Coronary artery (tissue), 2 donors: ENCODE measurements around the gene MB21D2.

Source experiments
- DNase-seq: peaks from one replicate; pipeline ENCODE4 v3.0.0-alpha.2; 2017; ENCODE audit warnings: low spot score
- H3K27ac ChIP-seq, 2 donors: fragments of 200-600 bp; sonication (generic); one replicate each; pipeline ENCODE4 v1.5.1; 2016 to 2019
- H3K4me3 ChIP-seq: fragments of 200-600 bp; sonication (generic); 2 replicates; pipeline ENCODE4 v1.5.1; 2016; ENCODE audit warnings: mild to moderate bottlenecking, moderate library complexity
- TF ChIP-seq, protein P1 (sequence below): fragments of 200-600 bp; sonication (generic); IDR thresholded peaks from one replicate; pipeline ENCODE4 v1.5.1; 2019; ENCODE audit warnings: antibody characterized with exemption

Gene MB21D2

DNA sequence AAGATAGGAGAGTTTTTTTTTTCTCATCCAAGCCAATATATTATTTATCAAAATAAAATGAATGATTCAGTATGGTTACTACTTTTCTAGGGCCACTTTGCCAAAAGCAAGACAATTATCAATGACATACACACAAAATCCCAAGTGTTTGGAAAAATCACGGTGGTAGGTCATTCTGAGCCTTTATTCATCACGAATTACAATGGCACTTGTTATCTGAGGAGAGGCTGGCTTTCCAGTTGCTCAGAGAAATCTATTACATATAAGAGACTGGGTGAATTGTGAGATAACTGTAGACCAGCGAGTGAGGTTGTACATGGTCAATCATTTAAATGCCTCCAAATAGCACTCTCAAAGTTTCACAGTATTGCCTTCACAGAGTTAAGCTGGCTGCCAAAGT is 169.9 kb downstream of the MB21D2 start:
- Histone ChIP-seq H3K27ac (no peak overlapping the region), H3K4me3 (no peak overlapping the region)
- TF ChIP-seq, protein P1, sequence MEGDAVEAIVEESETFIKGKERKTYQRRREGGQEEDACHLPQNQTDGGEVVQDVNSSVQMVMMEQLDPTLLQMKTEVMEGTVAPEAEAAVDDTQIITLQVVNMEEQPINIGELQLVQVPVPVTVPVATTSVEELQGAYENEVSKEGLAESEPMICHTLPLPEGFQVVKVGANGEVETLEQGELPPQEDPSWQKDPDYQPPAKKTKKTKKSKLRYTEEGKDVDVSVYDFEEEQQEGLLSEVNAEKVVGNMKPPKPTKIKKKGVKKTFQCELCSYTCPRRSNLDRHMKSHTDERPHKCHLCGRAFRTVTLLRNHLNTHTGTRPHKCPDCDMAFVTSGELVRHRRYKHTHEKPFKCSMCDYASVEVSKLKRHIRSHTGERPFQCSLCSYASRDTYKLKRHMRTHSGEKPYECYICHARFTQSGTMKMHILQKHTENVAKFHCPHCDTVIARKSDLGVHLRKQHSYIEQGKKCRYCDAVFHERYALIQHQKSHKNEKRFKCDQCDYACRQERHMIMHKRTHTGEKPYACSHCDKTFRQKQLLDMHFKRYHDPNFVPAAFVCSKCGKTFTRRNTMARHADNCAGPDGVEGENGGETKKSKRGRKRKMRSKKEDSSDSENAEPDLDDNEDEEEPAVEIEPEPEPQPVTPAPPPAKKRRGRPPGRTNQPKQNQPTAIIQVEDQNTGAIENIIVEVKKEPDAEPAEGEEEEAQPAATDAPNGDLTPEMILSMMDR, result no peak
- no peak for DNase-seq

DNA sequence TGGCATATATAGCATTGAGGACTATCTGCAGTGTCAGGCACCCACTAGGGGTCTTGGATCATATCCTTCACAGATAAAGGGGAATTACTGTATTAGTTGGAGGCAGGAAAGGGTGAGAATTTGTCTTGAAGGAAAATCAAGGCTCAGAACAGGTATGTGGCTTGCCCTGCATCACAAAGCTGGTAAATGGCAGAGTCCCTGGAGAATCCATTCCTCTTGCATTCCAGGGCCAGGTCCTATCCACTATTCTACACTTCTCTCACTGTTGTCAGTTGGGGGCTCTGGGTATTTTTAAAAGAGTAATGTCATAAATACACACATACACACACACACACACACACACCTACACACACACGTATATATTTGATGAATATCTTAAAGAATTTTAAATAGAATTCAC is 170.5 kb downstream of the MB21D2 start:
- no peak overlapping the region for H3K27ac ChIP-seq
- DNase-seq, result no peak
- TF ChIP-seq, protein P1, result no peak

More for the DNA sequence above, 170.5 kb downstream of the MB21D2 start:
- H3K4me3 ChIP-seq, result no peak overlapping the region
